Gastroesophageal sphincter (tissue), 4 donors: Measurements from ENCODE around the gene ZFR2. TPM values are rescaled to one million over a fixed set of nuclear protein-coding genes. Genes with fewer than 3 reads are reported as not detected.

Source experiments
- ATAC-seq: fragments of 150-250 bp; one replicate; pipeline ENCODE4 v1.9.1; 2016; ENCODE audit warnings: mild to moderate bottlenecking, moderate library complexity
- H3K27ac ChIP-seq, 4 donors: fragments of 200-600 bp; sonication (generic) in 3 of 4; 1 replicate in 3 of 4; 2 replicates in 1 of 4; pipeline ENCODE4 v1.5.1; 2016 to 2019
- H3K27me3 ChIP-seq: fragments of 200-600 bp; sonication (generic); one replicate; pipeline ENCODE4 v1.5.1; 2019
- H3K36me3 ChIP-seq, 2 donors: fragments of 200-600 bp; sonication (generic); one replicate each; pipeline ENCODE4 v1.5.1; 2019; ENCODE audit warnings: control low read depth in 1 of 2
- H3K4me1 ChIP-seq, 3 donors: fragments of 200-600 bp; sonication (generic); 1 replicate in 2 of 3; 2 replicates in 1 of 3; pipeline ENCODE4 v1.5.1; 2016 to 2019; ENCODE audit warnings: control low read depth in 2 of 3
- H3K4me3 ChIP-seq, 2 donors: fragments of 200-600 bp; sonication (generic); one replicate each; pipeline ENCODE4 v1.5.1; 2019; ENCODE audit warnings: mild to moderate bottlenecking in 1 of 2, moderate library complexity in 1 of 2
- H3K9me3 ChIP-seq, 3 donors: fragments of 200-600 bp; sonication (generic); one replicate each; pipeline ENCODE4 v1.5.1; 2017 to 2019; ENCODE audit warnings: control low read depth in 2 of 3
- EP300 ChIP-seq: sonication (generic); formaldehyde crosslinking; IDR thresholded peaks from one replicate; pipeline ENCODE4 v1.6.1; 2017; ENCODE audit warnings: antibody characterized with exemption, mild to moderate bottlenecking
- POLR2A ChIP-seq, 2 donors: fragments of 450-650 bp; IDR thresholded peaks; one replicate each; pipeline ENCODE4 v1.6.1; 2017; ENCODE audit warnings: antibody characterized with exemption in 2 of 2, mild to moderate bottlenecking in 2 of 2, moderate library complexity in 1 of 2
- POLR2AphosphoS5 ChIP-seq: sonication (generic); formaldehyde crosslinking; IDR thresholded peaks from one replicate; pipeline ENCODE4 v1.6.1; 2017; ENCODE audit warnings: antibody characterized with exemption
- WGBS, 2 donors: methylation state at CpG; one replicate each; pipeline ENCODE4 v1.1.5; 2018; ENCODE audit warnings: low coverage in 1 of 2; 5-methylcytosine and 5-hydroxymethylcytosine counted together
- total RNA-seq, 4 donors: library from RNA; depleted of rRNA; stranded (reverse); fragments of >200 nt; gene quantifications; one replicate each; pipeline ENCODE4 v1.1.0, GENCODE V29; 2016
- TF ChIP-seq, protein P1 (sequence below), 4 experiments: fragments of 200-600 bp in 2 of 4; fragments of 450-650 bp in 2 of 4; sonication (generic) in 1 of 4; IDR thresholded peaks; one replicate each; pipeline ENCODE4 v1.5.1; 2017 to 2019; ENCODE audit warnings: antibody characterized with exemption in 4 of 4, mild to moderate bottlenecking in 2 of 4, moderate library complexity in 2 of 4

The ZFR2 gene
- total RNA-seq, 4 donors from 2014 or later, result 0.13 TPM; not detected in 3

DNA sequence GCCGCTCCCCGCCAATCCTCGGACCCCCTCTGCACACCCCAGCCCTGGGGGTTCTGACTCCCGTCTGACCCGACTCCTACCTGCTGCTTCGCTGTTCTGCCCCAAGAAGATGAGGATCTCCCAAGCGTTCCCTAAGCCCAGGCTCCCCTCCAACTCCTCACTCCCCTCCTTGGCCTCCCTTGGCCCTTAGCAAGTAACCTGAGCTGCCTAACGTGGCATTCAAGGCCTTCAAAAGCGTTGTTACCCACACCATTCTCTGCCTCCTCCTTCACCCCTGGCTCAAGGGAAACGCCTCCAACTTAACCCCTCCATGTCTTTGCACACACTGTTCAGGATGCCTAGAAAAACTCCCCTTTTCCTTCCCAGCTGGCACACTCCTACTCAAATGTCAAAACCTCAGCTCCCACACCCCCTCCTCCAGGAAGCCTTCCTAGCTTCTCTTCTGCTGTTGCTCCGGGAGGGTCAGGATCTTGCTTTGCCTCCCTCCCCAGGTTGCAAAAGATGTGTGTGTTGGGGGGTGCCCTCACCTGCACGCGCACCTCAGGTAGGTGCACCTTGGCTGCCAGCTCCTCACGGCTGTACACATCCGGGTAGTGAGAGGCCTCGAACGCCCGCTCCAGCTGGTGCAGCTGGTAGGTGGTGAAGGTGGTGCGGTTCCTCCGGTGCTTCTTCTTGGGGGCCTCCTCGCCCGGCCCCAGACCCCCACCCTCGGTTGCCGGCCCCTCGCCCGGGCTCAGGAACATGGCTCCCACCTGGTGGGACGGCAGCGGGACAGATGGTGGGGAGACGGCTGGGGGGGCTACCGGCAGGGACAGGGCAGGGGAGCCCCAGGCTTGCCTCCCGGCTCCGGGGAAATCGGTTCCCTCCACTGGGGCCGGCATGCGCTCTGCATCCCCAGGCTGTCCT is 97.6 kb downstream of the ZFR2 start:
- H3K27ac ChIP-seq, result no peak overlapping the region
- TF ChIP-seq, protein P1, sequence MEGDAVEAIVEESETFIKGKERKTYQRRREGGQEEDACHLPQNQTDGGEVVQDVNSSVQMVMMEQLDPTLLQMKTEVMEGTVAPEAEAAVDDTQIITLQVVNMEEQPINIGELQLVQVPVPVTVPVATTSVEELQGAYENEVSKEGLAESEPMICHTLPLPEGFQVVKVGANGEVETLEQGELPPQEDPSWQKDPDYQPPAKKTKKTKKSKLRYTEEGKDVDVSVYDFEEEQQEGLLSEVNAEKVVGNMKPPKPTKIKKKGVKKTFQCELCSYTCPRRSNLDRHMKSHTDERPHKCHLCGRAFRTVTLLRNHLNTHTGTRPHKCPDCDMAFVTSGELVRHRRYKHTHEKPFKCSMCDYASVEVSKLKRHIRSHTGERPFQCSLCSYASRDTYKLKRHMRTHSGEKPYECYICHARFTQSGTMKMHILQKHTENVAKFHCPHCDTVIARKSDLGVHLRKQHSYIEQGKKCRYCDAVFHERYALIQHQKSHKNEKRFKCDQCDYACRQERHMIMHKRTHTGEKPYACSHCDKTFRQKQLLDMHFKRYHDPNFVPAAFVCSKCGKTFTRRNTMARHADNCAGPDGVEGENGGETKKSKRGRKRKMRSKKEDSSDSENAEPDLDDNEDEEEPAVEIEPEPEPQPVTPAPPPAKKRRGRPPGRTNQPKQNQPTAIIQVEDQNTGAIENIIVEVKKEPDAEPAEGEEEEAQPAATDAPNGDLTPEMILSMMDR (IDR thresholded peaks at IDR 0.05), result no peak
- TF ChIP-seq POLR2AphosphoS5 (no peak), POLR2A (IDR thresholded peaks at IDR 0.05) (no peak), EP300 (no peak)
- 26 to 40% methylated on average over 2 to 4 of the region's 35 CpGs for WGBS, 2 donors
- no peak for ATAC-seq
- peaks cover 0 to 43% of the 10 kb centered on the region in 2 donors for H3K36me3 ChIP-seq
- H3K4me3 ChIP-seq, result no peak overlapping the region
- H3K4me1 ChIP-seq, result no peaks in the 10 kb centered on the region
- peaks cover 11% of the 10 kb centered on the region for H3K27me3 ChIP-seq
- H3K9me3 ChIP-seq, result no peaks in the 10 kb centered on the region

DNA sequence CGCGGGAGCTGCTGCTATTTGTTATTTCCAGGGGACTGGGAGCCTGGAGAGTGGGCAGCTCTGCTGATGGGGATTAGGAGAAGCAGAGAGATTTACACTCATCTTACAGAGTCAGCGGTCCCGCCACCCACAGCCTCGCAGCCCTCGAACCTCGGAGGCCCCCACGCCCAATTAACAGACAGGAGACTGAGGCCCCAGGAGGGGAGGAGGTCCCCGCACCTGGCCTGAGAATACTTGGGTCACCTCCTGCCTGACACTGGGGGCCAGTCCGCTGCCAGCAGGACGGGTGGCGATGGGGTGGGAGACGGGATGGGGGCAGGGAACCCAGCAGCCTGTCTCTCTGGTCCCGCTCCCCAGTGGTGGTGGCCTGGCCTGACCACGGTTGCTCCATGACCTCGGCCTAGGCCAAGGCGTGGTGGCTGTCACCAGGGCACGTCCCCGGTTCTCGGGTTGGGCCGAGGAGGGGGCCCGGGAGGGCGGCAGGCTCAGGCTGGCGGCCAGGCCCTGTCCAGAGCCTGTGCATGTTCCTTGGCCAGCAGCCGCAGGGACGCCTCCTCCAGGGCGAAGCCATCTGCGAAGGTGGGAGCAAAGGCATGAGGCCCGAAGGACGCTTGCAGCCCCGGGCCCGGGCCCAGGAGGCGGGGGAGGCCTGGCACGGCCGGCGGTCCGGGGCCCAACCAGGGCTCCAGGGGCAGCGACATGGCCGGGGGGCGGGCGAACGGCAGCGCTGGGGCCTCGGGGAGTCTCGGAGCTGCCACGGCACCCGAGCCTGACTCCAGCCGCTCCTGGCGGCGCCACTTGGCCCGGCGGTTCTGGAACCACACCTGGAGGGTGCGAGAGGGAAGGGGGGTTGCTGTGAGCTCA is 98.5 kb downstream of the ZFR2 start:
- TF ChIP-seq, protein P1 (IDR thresholded peaks at IDR 0.05), result no peak
- TF ChIP-seq POLR2A (IDR thresholded peaks at IDR 0.05) (no peak), POLR2AphosphoS5 (no peak), EP300 (no peak)
- H3K27me3 ChIP-seq, result peaks cover 11% of the 10 kb centered on the region
- no peak overlapping the region for H3K27ac ChIP-seq
- H3K36me3 ChIP-seq, result peaks cover 0 to 51% of the 10 kb centered on the region in 2 donors
- H3K4me3 ChIP-seq, result no peak overlapping the region
- 70% methylated on average over 2 of the region's 53 CpGs; no CpG with 5 or more reads in 1 of the 2 donors for WGBS, 2 donors
- H3K4me1 ChIP-seq, result no peaks in the 10 kb centered on the region
- H3K9me3 ChIP-seq, result no peaks in the 10 kb centered on the region
- ATAC-seq, result peak; percentile 13

DNA sequence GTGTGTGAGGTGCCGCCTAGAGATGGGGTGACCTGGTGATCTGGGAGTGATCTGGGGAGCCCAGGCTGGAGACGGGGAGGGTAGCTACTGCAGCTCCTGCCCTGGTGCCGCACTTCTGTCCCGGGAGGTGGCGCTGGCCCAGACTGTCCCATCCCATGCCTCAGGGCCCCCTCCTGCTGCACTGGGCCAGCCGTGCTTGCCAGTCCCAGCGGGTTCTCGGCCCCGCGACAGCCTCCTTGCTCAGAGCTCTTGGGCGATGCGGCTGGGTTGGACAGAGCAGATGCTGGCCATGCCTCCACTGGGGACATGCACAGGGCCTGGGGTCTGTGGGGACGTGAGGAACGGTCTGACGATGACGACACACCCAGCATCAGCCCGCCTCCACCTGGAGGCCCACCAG is 99.3 kb downstream of the ZFR2 start:
- no peak overlapping the region for H3K27ac ChIP-seq

DNA sequence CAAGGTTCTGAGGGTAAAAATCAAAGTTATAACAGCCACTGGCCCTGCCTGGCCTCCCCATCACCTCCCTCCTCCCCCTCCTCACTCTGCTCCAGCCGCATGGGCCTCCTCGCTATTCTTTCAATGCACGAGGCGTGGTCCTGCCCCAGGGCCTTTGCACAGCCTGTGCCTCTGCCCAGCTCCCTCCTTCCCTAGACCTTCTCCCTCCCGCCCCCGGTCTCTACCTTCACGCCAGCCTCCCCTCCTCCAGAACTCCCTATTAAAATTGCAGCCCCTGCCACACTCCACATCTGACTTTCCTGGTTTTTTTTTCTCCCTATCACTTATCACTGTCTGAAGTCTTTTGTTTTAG is 100.1 kb downstream of the ZFR2 start:
- H3K4me1 ChIP-seq, result peaks cover 0 to 6% (median 0%) of the 10 kb centered on the region in 3 donors
- 89 to 93% methylated on average over 6 to 7 of the region's 7 CpGs for WGBS, 2 donors
- no peak for TF ChIP-seq POLR2A (IDR thresholded peaks at IDR 0.05)
- TF ChIP-seq EP300, result no peak
- TF ChIP-seq, protein P1 (IDR thresholded peaks at IDR 0.05), result no peak
- no peak for TF ChIP-seq POLR2AphosphoS5
- peaks cover 0 to 57% of the 10 kb centered on the region in 2 donors for H3K36me3 ChIP-seq
- peaks cover 11% of the 10 kb centered on the region for H3K27me3 ChIP-seq
- H3K27ac ChIP-seq, result no peak overlapping the region
- H3K9me3 ChIP-seq, result no peaks in the 10 kb centered on the region
- H3K4me3 ChIP-seq, result no peak overlapping the region
- no peak for ATAC-seq

More for the DNA sequence above, 99.3 kb downstream of the ZFR2 start:
- no peak overlapping the region for H3K4me3 ChIP-seq
- no CpG with 5 or more reads among the region's 17 CpGs for WGBS, 2 donors
- no peak for TF ChIP-seq EP300
- TF ChIP-seq POLR2A (IDR thresholded peaks at IDR 0.05), result no peak
- no peak for TF ChIP-seq POLR2AphosphoS5
- TF ChIP-seq, protein P1 (IDR thresholded peaks at IDR 0.05), result no peak
- peaks cover 11% of the 10 kb centered on the region for H3K27me3 ChIP-seq
- H3K36me3 ChIP-seq, result peaks cover 0 to 57% of the 10 kb centered on the region in 2 donors
- ATAC-seq, result no peak
- H3K9me3 ChIP-seq, result no peaks in the 10 kb centered on the region
- H3K4me1 ChIP-seq, result no peaks in the 10 kb centered on the region
